HepG2 (cell line): ENCODE data around the gene PLD4. TPM values are rescaled to one million over a fixed set of nuclear protein-coding genes. Genes with fewer than 3 reads are reported as not detected.
"Not testable (repeated sequence)": the region's sequence is repeated elsewhere in the genome, so short reads cannot be mapped to it uniquely, and the experiment has no call there.

Experiments used
- ATAC-seq: fragments of 200-7000 bp; cut with Tn5 transposase; 3 replicates; pipeline ENCODE4 v1.9.1; 2020; ENCODE audit warnings: mild to moderate bottlenecking, moderate library complexity
- BruUV-seq: library from RNA; stranded (reverse); fragments of 400-500 nt; replicated peaks from 2 replicates; lab custom pipeline; 2021; lab: Mats Ljungman, UMichigan
- CTCF ChIA-PET: fragments of 300-600 bp; formaldehyde crosslinking; extraction: SDS; loops from one replicate; lab custom pipeline; 2021; ENCODE audit warnings: low total read pairs, inconsistent platforms, low intra/inter-chr PET ratio; lab: Yijun Ruan, JAX
- POLR2A ChIA-PET: fragments of 350-600 bp; sonication (Branson Sonifier 250); formaldehyde crosslinking; loops from one replicate; lab custom pipeline; 2020; ENCODE audit warnings: antibody characterized with exemption, inconsistent platforms; lab: Yijun Ruan, JAX
- DNase-seq: peaks from one replicate; pipeline ENCODE4 v3.0.0-alpha.2; 2015; ENCODE audit warnings: low spot score
- FAIRE-seq: peaks from 3 replicates; lab custom pipeline; 2011; peaks lifted over from hg19 to GRCh38; lab: Jason Lieb, UNC
- H2AFZ ChIP-seq: one replicate; pipeline ENCODE4 v1.6.1; 2011; ENCODE audit warnings: low read length, inconsistent platforms
- H3K27ac ChIP-seq: fragments of 300-600 bp; 3 replicates; pipeline ENCODE4 v1.8.0; 2011; ENCODE audit warnings: mixed run types, mild to moderate bottlenecking, mixed read lengths, low read length, inconsistent platforms; ENCODE audit not compliant: insufficient read depth; ENCODE audit errors: extremely low read length
- H3K27me3 ChIP-seq, 2 experiments: fragments of 200-600 bp in 1 of 2; 2 replicates in 1 of 2; 3 replicates in 1 of 2; pipeline versions ENCODE4 v1.6.0 to v1.8.0; 2011; ENCODE audit warnings: low read length in 2 of 2, mild to moderate bottlenecking in 2 of 2, moderate library complexity in 2 of 2, inconsistent platforms in 1 of 2; ENCODE audit not compliant: insufficient read depth in 2 of 2, control insufficient read depth in 1 of 2
- H3K36me3 ChIP-seq, 2 experiments: fragments of 200-600 bp in 1 of 2; replicated peaks in 1 of 2; 2 replicates in 1 of 2; 3 replicates in 1 of 2; pipeline versions ENCODE4 v1.5.1 to v1.8.0; 2011; ENCODE audit warnings: low read length in 2 of 2, inconsistent platforms in 1 of 2; ENCODE audit not compliant: insufficient read depth in 2 of 2, control insufficient read depth in 1 of 2
- H3K4me1 ChIP-seq: 2 replicates; pipeline ENCODE4 v1.5.1; 2012; ENCODE audit warnings: low read length, inconsistent platforms; ENCODE audit not compliant: insufficient read depth
- H3K4me2 ChIP-seq: 2 replicates; pipeline ENCODE4 v1.6.0; 2011; ENCODE audit warnings: low read depth, low read length, inconsistent platforms
- H3K4me3 ChIP-seq, 3 experiments: fragments of 200-600 bp in 1 of 3; sonication (generic), shearing (Covaris generic) in 1 of 3; replicated peaks in 1 of 3; 2 replicates each; pipeline ENCODE4 v1.5.1; 2011 to 2016; ENCODE audit warnings: low read length in 3 of 3, inconsistent platforms in 2 of 3, low read depth in 2 of 3, mild to moderate bottlenecking in 2 of 3, control low read depth in 1 of 3, mixed read lengths in 1 of 3; ENCODE audit not compliant: insufficient read depth in 1 of 3
- H3K79me2 ChIP-seq: one replicate; pipeline ENCODE4 v1.6.1; 2011; ENCODE audit warnings: low read length, inconsistent platforms; ENCODE audit not compliant: insufficient read depth
- H3K9ac ChIP-seq: 2 replicates; pipeline ENCODE4 v1.6.0; 2011; ENCODE audit warnings: mild to moderate bottlenecking, low read depth, low read length, inconsistent platforms; ENCODE audit not compliant: insufficient read depth
- H3K9me3 ChIP-seq: 2 replicates; pipeline ENCODE4 v1.5.1; 2012; ENCODE audit warnings: mild to moderate bottlenecking, low read length
- H4K20me1 ChIP-seq: 2 replicates; pipeline ENCODE4 v1.6.0; 2011; ENCODE audit warnings: inconsistent platforms, mild to moderate bottlenecking, low read length, moderate library complexity; ENCODE audit not compliant: insufficient read depth
- ARID2 ChIP-seq: sonication (generic); formaldehyde crosslinking; IDR thresholded peaks from 2 replicates; pipeline ENCODE4 v1.8.1; 2022; ENCODE audit warnings: mild to moderate bottlenecking, missing genetic modification reagents, borderline replicate concordance
- EZH2 ChIP-seq: conservative IDR thresholded peaks from 2 replicates; pipeline ENCODE4 v1.6.1; 2012; ENCODE audit warnings: mild to moderate bottlenecking, low read depth, low read length, moderate library complexity
- WGBS: methylation state at CpG from one replicate; pipeline ENCODE4 v1.1.6; 2017; ENCODE audit warnings: low lambda C conversion rate; 5-methylcytosine and 5-hydroxymethylcytosine counted together
- in situ Hi-C: cut with HindIII; loops from 2 replicates; pipeline ENCODE4 v1.10.0; 2017; ENCODE audit warnings: low pct_unique_long_range_greater_than_20kb; ENCODE audit not compliant: extremely low pct_ligation_motif_present
- intact Hi-C: fragments of 100-400 bp; cut with micrococcal nuclease; formaldehyde crosslinking; loops from one replicate; pipeline ENCODE4 v1.10.0; 2022; ENCODE audit not compliant: unreplicated experiment
- polyA plus RNA-seq, 8 experiments: library from polyadenylated mRNA; depleted of rRNA in 3 of 8; stranded (reverse) in 7 of 8; unstranded in 1 of 8; fragments of >200 nt; fragmentation: Illumina TruSeq in 4 of 8; extraction: Trizol in 4 of 8; gene quantifications; 2 replicates each; pipeline versions ENCODE4 v1.2.1 to v1.2.3, GENCODE V29; 2011 to 2016; ENCODE audit warnings: low read depth in 4 of 8, missing spikeins in 1 of 8, mixed read lengths in 1 of 8; ENCODE audit not compliant: insufficient read depth in 1 of 8
- total RNA-seq, 5 experiments: library from RNA; depleted of rRNA; stranded (reverse); fragments of >200 nt; fragmentation: Illumina TruSeq; extraction: Trizol; gene quantifications; 2 replicates each; pipeline ENCODE4 v1.2.3, GENCODE V29; 2016; ENCODE audit warnings: low read depth in 1 of 5

The PLD4 gene
- total and polyA plus RNA-seq, 2 of the 13 experiments (the other 11 are each of a cell fraction or from before 2014, with no cell fraction given), result not detected

GRCh38 chr14:104948736-104949031, 24.0 kb downstream of the PLD4 start:
- H4K20me1 ChIP-seq, result no peaks in the 10 kb centered on the region
- H3K27ac ChIP-seq, result no peak overlapping the region
- H3K36me3 ChIP-seq, result no peaks in the 10 kb centered on the region
- H3K4me2 ChIP-seq, result no peak overlapping the region
- DNase-seq (no peak), FAIRE-seq (no peak), ATAC-seq (no peak)
- no TSS peak for BruUV-seq
- H3K27me3 ChIP-seq, result peaks cover 4 to 52% of the 10 kb centered on the region in 2 experiments
- ChIA-PET POLR2A (no interaction called here), CTCF (no interaction called here)
- no peaks in the 10 kb centered on the region for H3K9me3 ChIP-seq
- intact Hi-C loops (no loop called here), in situ Hi-C loops (no loop called here)
- TF ChIP-seq ARID2 (CRISPR knock-in tag), result no peak
- no peaks in the 10 kb centered on the region for H3K4me1 ChIP-seq
- H3K79me2 ChIP-seq, result no peaks in the 10 kb centered on the region
- no CpG with 5 or more reads among the region's 11 CpGs for WGBS
- no peak overlapping the region for H3K9ac ChIP-seq
- H3K4me3 ChIP-seq, result no peak overlapping the region
- no peak overlapping the region for H2AFZ ChIP-seq

GRCh38 chr14:104949406-104949955, 24.8 kb downstream of the PLD4 start:
- FAIRE-seq, H3K36me3 ChIP-seq, H3K4me2 ChIP-seq, DNase-seq, BruUV-seq, H3K4me1 ChIP-seq, H3K9me3 ChIP-seq, in situ Hi-C loops, H2AFZ ChIP-seq, H4K20me1 ChIP-seq, CTCF ChIA-PET, ATAC-seq, H3K79me2 ChIP-seq, intact Hi-C loops, H3K27ac ChIP-seq, H3K9ac ChIP-seq, POLR2A ChIA-PET, H3K4me3 ChIP-seq: not testable (repeated sequence)
- H3K27me3 ChIP-seq, result peaks cover 6 to 58% of the 10 kb centered on the region in 2 experiments
- 0 out of 2 replicates have a peak, but pooled peaks have one; percentile 4 for TF ChIP-seq EZH2
- 52% methylated on average over 11 of the region's 24 CpGs for WGBS
